Measurements from ENCODE around the gene SEPTIN1.
"Not testable (repeated sequence)": the region's sequence is repeated elsewhere in the genome, so short reads cannot be mapped to it uniquely, and the experiment has no call there.

Gene SEPTIN1

DNA sequence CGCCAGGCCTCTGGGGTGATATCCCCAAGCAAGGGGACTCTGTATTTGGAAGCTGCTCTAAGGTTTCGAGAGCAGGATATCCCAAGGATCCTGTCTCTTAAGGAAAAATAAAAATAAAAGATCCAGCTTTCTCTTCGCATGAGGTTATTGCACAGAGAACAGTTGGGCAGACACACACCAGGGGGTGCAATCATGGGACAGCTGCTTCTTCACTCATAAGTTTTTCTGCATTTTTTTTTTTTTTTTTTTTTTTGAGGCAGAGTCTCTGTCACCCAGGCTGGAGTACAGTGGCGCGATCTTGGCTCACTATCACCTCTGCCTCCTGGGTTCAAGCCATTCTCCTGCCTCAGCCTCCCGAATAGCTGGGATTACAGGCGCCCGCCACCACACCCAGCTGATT, 40.4 kb downstream of the SEPTIN1 start:
- not testable (repeated sequence) for DNase-seq (ENCODE audit: low read depth in 2 of 2)

DNA sequence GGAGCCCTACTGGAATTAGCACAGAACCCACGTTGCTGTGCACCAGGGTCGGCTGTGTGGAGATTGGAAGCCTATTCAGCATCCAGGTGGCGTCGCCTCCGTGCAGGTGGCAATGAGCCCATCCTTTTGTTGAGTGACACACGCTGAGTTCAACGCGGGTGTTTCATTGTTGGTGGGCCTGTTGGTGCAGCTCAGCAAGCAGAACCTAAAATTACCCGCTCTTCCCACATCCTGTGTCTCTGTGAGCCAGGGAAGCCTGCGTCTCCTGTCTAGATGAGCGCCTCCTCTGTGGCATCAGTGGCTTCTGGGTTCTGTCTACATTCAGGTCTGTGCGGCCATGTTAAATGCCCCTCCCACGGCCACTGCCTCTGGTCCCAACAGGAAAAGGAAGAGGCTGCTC, 41.7 kb downstream of the SEPTIN1 start:
- DNase-seq (ENCODE audit: low read depth in 2 of 2): no peak

DNA sequence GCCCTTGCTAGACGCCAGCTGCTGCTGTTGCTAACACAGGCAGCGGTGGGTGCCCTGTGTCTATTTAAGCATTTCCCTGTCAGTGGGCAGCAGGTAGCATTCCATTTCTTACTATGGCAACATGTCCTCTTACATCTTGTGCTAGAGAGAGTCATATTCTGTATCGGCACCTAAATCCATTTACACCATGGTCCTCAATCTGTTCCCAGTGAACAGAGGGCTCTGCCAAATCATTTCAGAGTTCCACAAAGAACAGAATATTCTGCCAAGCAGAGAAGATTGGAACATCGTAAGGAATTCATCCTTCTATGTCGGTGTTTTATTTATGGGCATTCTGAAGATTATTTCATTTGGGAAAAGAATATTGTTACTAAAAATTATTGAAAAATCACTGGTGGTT, 43.6 kb downstream of the SEPTIN1 start:
- DNase-seq (ENCODE audit: low read depth in 2 of 2): not testable (repeated sequence)

DNA sequence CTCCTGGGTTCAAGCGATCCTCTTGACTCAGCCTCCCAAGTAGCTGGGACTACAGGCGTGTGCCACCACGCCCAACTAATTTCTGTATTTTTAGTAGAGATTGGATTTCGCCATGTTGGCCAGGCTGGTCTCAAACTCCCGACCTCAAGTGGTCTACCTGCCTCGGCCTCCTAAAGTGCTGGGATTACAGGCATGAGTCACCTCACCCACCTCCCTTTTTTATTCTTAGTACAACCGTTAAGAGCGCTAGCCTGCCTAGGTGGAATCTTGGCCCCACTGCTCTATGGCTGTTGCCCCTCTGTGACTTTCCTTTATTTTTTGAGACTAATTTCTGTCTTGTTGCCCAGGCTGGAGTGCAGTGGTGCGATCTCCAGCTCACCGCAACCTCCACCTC, 44.4 kb downstream of the SEPTIN1 start:
- DNase-seq (ENCODE audit: low read depth in 2 of 2): not testable (repeated sequence)

DNA sequence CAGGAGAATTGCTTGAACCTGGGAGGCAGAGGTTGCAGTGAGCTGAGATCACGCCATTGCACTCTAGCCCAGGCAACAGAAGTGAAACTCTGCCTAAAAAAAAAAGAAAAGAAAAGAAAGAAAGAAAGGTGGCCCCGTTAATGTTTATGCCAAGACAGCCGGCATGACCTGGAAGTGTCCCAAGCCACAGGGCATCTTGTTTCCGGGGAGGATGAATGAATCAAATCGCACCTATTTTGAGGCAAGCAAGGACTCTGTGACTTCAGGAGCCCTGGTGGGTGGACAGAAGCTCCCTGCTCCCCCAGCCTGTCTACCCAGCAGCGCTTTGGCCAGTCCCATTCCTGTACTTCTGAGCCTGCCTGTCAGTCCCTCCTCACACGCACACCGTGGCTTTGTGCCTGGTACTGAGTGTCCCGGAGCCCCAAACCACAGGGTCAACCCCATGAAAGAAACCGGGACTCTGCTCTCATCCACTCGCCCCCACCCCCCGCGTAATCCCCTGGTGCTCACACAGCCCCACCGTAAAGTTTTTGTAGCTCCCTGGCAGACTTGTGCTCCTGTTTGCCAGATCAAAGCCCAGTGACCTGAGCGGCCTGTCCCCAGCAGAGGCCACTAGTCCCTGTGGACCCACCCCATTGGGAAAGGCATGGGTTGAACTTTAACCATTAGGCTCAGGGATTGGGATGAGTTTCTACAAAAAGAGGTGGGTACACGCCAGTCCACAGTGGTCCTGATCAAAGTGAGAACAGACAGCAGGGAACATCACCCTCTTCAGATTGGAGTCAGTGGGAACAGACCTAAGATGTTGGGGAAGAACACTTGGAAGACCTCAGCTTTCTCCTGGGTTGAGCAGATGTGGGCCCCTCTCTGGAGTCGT, 46.5 kb downstream of the SEPTIN1 start:
- DNase-seq (ENCODE audit: low read depth in 2 of 2): no peak

DNA sequence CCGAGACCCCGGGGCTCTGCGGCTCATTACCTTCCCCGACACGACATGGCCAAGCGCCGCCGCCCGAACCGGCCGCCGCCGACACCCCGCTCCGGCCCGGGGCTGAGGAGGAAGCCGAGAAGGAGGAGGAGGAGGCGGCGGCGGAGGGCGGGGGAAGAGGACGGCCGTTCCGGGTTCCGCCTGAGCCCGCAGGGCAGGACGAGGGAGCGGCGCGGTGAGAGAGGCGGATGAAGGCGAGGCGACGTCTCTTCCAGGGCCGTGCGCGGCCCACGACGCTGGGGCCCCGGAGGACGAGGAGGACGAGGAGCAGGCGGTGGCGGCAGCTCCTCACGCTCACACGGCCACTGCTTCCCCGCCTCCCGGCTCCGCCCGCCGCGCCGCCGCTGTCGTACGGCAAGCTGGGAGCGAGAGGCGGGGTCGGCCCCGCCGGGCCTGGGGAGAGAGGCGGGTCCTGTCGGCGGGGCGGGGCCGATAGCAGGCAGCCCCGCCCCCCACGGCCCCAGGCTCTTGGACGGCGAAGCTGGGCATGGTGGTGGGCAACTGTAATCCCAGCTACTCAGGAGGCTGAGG, 47.2 kb downstream of the SEPTIN1 start:
- DNase-seq (ENCODE audit: low read depth in 2 of 2): peak; percentile 72 to 78

DNA sequence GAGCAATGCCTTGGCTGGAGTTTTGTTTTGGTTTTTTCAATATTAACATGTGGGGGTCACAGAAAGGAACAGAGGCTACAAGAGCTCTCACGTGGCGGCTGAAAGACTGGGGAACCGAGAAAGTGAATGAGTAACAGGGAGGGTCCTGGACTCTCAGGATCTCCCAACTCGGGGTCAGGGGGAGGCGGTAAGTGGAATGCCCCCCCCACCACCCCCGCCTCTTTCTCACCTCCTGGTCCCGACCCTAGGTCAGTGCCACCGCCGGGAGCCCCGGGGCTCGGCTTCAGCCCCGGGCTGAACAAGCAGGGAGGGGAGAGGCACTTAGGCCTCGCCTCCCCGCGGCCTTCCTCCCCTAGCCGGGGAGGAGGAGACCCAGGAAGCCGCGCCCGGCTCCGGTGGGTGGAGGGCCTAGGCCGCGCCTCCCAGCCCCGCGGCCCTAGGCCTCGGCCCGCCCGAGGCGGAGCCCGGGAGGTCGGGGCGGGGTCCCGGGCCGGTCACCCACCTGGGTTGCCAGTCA, 47.8 kb downstream of the SEPTIN1 start:
- DNase-seq (ENCODE audit: low read depth in 2 of 2): peak; percentile 75 to 76
